GM19395 (cell line): Measurements from ENCODE around the gene SLC25A13.
"Not testable (repeated sequence)": the region's sequence is repeated elsewhere in the genome, so short reads cannot be mapped to it uniquely, and the experiment has no call there.

Experiments
- ATAC-seq: cut with Tn5 transposase; IDR thresholded peaks from one replicate; pipeline ENCODE4 v1.9.1; 2021; ENCODE audit warnings: mild to moderate bottlenecking, moderate library complexity; ENCODE audit not compliant: unreplicated experiment

Gene SLC25A13

DNA sequence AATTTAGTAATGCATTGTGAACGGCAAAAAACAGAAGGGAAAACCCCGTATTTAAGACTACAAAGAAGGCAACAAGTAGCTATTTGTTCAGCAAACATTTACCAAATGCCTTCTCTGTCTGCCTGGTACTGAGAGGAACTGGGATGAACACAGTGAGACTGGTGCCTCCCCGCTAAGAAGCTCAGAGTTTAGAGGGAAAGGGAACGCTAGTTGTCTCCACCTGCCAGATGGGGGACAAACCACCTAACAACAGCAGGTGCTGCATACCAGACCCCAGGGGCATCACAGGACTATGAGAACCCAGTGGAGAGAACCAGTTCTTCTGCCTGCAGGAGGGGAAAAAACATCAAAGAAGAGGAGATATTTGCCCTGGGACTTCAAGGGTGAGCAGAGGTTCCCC lies 147.1 kb downstream of the SLC25A13 start:
- ATAC-seq, result no peak

DNA sequence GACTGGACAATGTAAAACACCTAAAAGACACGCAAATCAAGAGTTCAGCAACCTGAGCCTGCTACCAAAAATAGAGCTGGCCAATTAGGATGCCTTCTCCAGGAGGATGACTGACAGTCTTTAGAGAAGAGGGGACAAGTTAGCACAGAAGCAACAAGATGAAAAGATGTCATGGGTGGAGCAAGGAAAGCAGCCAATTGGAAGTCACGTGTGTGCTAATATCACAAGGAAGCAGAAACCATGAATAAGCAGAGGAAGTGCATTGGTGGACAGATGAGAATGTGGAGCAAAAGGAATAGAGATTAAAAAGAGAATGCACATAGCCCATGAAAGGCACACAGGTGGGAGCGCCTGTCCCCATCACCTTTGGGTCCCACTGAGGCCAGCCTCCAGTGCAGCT lies 148.1 kb downstream of the SLC25A13 start:
- ATAC-seq, result no peak

DNA sequence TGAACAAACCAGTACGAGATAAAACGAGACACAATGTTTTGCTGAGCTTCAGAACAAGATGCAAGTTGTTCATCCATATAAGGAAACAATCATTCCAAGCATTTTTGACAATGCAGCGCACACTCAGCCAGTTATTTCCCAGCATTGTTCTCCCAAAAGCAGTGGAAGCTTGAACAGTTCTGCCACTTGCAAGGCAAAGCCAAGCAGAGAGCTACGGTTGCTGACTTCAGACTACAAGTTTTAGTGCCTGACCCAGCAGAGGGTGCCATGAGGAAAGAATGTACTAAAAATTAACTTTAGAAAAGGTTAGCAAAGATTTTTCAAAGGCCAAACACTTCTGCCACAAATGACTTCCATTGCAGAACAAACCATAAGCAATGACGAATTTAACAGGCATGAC lies 152.5 kb downstream of the SLC25A13 start:
- ATAC-seq, result no peak

DNA sequence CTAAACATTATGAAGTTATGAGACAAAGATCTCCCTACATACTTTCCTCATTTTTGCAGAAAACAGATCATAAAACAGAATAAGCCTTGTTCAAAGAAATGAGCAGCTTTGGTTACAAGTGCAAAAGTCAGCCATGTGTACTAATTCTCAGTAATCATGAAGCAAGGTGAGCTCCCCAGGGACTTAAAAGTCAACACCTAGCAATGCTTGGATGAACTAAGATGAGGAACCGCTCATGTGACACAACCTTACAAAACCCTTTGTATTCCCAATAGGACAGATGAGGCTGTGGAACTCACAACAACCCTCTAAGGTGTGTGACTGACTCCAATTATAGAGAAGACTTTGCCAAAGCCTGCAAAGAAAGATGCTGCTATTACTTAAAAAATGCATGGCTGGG lies 154.5 kb downstream of the SLC25A13 start:
- ATAC-seq, result no peak

DNA sequence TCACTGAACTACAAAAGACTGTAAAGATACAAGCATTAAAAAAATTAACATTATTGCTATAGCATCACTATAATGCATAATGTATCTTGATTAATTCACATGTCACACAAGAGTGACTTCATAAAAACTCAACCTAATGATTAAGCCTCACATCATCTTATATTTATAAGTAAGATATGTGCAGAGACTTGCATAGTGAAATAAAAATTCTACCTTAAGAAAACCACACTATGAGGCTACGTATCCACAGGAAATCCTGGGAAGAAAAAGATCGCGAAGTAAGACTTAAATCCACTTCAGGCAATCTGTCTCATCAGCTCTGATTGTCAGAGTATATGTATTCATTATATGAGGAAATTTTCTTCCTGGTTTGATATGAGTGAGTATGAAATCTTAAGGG lies 160.0 kb downstream of the SLC25A13 start:
- ATAC-seq, result no peak

DNA sequence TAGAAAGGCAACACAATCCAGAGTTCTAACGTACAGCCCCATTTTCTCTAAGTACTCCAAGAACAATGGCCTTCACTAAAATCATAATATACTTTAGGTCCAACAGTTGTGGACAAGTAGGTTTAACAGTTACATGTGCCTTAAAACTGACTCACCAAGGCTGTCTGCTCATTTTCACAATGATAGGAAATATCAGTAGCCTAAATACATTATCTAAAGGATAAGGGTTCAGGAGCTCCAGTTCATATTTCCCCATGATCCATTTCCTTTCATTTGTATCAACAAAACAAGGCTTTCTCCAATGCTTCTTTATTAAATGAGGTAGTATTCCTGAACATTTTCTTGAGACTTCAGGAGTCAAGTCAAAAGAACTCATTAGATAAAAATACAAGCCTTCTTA lies 164.0 kb downstream of the SLC25A13 start:
- ATAC-seq, result no peak

DNA sequence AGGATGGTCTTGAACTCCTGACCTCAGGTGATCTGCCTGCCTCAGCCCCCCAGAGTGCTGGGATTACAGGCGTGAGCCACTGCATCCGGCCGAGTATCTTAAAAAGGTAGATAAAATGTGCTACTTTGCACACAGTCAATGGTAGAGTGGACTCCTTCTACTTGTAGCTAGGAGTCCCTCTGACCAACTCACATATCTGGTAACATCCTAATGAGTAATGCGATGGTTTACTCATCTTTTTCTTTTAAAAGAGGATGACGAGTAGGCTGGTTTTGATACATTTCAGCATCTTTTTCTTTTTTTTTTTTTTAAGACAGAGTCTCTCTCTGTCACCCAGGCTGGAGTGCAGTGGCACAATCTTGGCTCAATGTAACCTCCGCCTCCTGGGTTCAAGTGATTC lies 167.4 kb downstream of the SLC25A13 start:
- not testable (repeated sequence) for ATAC-seq

DNA sequence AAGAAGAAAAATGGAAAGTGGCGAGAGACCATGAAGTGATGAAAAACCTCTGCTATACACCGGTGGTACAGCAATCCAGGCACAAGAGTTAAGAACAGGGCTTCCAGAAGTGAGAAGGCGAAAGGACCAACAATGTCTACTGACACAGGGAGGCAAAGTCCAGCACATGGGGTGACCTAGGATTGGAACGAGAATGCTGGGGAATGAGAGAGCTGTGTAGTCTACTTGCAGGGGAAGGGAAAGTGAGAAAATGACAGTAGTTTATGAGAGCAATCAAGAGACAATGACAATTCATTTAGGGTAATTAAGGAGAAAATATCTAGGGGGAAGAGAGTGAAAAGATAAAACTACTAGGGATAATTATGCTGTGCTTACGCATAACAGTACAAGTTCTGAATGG lies 169.2 kb downstream of the SLC25A13 start:
- ATAC-seq, result no peak

DNA sequence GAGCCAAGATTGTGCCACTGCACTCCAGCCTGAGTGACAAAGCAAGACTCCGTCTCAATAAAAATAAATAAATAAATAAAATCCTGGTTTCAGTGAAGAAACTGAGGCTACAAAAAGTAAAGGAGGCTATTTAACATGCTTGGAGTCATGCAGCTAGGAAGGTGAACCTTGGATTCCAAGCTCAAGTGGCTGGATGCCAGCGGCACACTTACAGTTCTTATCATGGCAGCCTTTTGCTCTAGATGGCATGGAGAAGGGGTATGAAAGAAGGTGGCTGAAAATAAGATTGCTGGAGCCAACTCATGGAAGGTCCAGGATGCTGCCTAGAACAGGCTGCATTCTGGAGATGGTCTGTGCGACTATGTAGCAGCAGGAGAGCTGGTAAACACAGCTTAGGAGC lies 170.0 kb downstream of the SLC25A13 start:
- ATAC-seq, result no peak

DNA sequence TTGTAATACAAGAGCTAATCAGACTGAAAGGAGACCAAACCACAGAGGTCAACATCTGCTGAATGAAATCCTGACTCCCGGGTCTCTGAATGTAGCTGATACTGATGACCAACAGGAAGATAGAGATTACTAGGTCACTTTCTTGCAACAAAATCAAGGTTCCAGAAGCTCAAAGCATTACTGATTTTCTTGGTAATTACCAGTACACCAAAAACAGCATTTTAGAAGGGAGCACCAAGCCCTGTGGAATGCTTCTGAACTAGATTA lies 177.7 kb downstream of the SLC25A13 start:
- no peak for ATAC-seq

DNA sequence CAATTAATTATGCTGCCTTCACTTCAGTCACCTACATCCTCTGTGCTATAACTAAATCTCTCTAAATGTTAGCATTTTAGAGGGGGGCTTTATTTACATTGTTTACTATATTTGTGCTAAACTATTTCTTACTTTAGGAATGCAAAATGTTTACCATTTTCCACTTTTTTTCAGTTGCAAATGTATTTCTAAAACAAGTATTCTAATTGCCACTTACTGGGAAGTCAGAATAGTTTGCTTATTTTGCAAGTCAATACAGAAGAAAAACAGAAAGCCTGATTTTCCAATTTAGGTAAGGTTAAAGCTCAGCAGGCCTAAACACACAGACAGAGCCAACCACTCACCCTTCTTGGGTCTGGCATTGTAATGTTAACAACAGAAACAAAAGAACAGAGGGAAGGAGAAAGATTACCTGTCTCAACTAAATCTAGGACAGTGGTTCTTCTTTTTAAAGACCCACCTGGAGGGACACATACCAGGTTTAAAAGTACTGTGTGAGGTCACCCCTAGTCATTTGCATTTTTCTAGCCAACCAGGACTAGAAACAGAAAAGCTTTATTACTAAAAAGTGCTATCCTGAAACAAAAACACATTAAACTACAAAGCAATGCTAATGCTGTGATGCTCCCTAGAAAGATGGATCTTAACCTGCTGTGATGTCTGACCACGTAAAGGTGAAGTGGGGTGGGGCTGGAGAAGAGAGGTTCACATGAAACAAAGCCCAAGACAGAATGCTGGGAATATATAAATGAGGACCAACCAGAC lies 178.2 kb downstream of the SLC25A13 start:
- no peak for ATAC-seq

DNA sequence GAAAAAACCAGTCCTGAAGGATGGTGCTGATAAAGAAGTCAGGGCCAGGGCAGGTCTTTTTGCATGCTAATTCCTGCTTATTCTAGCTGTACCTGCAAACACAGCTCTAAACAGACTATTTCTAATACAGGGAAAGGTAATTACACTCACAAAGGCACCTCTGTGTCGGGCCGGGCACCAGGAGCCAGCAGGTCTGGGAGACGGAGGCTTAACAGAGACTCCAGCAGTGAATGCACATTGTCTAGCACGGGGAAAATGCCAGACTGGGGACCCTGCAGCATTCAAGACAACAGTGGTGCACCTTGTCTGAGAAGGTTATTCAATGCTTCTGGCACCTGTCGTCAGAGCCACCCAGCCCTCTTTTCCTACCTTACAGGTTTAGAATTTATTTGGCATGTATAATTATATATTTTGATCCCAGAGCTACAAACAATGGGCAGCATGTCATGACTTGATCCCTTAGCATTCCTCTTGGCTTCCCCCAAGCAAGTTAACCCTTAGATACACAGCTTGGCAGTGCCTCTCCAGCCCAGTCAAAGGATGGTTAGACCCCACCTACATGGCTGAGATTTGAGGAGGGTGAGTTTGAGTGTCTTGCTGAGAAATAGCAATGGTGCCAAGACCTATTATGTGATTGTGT lies 185.2 kb downstream of the SLC25A13 start:
- no peak for ATAC-seq

DNA sequence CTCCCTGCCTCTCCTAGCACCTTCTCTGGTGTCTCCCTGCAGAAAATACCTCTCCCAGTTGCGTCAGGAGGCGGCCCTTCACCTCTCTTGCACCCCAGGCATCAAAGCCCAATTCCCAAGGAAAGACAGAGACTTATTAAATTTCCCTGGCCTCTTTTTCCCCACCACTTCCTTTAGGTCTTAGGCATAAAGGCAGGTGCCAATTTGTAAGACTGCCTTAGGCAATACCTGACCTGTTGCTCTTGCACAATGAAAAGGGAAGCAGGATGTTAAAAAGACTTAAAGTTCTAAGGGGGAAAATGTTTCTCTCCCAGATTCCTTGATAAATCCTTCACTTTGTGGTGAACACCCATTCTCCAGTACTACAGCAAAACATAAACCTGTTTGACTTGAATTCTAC lies 186.7 kb downstream of the SLC25A13 start:
- no peak for ATAC-seq

DNA sequence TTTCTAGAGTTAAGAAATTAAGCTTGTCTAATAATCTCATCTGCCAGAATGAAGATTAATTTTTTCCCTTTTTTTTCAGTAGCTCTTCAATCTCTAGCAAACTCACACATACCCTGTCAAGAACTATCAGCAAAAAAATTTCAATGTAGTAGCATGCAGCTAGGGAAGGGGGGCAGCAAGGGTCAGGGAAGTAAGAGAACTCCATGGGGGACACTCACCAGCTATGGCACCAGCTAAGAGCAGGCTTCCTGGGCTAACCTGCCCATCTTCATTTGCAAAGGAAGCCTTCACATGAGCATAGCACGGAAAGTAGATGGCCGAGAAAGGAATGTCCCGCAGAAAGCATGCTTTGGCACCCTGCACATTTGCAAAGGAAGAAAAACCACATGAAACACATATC lies 190.4 kb downstream of the SLC25A13 start:
- ATAC-seq, result no peak

DNA sequence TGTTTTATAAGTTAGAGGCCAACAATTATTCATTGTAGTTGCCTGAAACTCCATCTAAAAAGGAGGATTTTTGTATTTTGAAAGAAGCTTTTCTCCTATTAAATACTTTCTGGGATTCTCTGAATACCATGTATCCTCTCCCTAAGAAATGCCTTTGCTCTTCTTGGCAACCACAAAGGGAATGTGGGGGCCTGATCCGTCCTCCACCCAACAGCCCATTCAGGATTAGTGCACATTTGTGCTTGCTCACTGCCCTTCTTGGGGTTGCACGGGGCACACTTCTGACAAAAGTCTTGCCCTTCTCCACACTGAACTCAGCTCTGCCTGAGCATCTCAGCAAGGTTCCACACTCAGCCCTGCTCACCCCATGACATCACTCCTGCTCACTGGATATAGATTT lies 194.2 kb downstream of the SLC25A13 start:
- ATAC-seq, result no peak

DNA sequence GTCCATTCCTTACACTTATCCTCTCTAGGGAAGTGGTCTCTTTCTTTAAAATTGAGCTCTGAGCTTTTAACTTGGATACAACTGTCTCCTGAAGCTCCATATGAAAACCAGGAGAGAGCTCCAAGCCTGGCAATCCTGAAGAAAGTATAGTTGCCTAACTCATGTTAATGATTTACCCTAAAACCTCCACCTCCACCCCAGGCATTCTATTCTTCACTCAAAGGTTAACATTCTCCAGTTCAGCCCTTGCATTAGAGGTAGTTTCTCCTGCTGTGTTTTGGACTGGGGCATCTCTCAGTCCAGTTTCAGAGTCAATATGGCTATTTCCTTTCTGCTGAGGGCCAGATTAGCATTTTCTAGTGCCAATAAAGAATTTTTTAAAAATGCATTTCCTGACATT lies 195.5 kb downstream of the SLC25A13 start:
- ATAC-seq, result no peak

DNA sequence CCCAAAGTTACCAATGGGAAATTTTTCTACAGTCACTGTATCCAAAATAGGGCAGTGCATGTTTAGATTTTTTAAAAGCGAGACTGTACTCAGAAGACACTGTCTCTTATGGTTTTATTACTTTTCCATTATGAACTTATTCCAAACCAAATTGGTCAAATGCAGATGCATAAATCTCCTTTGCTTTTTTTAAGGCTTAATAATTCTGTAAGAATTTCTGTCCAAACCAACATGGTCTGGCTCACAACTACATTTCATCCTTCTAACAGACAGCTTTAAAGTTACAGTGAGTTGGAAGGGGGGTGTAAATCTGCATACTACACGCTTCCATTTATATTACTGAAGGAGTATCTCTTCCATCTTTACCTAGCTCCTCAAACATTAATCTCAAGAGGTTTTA lies 199.2 kb downstream of the SLC25A13 start:
- ATAC-seq, result no peak

DNA sequence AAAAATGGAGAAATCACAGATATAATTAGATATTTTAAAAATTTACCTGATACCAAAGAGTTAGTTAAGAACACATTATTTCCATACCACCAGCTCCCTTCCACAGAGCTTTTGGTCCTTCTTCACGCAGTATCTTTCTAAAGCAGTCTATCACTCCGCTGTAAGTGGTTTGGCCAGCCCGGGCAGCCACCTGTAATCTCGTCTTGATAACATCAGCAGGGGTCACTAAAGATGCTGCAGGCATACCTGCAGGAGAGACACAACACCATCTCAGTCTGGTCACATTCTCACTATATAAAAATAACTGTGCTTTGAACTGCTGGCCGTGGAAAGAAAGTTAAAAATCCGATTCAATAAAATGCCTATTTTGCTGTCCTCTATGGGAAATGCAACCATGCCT lies 200.1 kb downstream of the SLC25A13 start:
- ATAC-seq, result no peak

DNA sequence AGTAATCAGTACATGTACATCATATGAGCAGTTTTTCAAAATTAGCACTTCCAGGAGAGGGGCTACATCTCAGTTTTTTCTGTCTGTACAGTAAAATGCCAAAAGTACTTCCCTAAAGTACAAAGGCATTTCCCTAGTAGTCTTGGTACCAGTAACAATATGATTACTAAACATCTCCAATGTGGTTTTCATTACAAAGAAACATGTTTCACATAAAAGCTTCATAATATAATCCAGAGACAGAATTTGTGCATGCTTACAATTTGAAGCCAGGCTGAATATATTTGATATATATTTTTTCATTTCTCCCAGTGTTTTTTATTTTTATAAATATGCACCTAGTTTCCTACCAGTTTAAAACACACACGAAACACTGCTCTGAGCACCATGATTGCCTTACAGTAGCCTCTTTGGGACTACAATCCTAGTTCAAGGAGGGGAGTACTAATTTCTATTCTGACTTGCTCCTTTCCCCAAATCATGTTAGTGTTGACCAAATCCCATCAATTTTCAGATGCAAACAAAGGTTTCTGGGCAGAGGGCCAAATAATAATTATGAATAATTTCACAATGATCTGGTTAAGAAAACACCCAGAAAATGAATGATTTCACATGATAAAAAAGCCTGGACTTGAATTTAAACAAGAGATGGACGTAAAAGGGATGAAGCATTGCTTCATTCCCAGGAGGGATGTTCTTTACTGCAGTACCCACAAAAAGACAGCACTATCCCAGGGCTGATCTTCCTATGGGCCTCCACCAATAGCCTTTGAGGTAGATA lies 201.3 kb downstream of the SLC25A13 start:
- no peak for ATAC-seq

DNA sequence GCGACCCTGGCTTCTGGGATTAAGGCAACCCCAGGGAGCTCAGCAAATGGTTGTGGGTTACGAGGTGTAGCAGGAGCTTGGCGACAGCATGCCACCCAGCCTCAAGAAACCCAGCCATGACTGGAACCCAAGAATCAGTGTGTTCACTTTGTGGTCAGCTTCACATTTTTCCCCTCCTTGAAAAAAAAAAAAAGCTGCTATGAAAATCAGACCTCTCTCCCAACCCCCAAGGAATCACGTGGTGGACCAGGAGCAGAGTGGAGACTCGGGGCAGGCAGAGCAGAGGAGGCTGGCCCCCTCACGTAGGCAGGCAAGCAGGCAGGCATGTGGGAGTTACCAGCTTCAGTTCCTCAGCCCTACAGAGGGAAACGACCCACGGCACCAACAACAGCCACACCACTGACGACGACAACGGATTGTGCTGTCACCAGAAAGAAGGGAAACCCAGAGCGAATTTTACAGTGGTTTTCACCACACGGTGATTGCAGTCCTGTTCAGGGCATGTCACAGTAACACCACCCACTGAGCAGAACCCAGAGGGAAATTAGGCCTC lies 203.4 kb downstream of the SLC25A13 start:
- ATAC-seq, result no peak

DNA sequence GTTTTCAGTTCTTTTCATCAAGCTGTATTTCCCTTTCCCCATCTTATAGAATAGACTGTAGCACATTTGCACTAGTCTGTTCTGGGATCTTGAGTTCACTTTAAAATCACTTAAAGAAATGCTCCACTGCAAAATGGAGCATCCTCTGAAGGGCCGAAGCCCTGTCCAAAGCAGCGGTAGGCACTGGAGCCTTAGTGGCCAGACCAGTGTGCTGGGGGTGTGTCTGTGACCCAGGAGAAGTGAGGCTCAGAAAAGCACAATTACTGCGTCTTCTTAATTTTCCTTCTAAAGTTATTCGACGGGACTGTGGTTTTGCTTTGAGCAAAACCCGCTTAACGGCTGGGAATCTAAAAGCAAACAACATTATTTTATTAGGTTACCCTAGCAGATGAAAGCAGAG lies 205.7 kb downstream of the SLC25A13 start:
- no peak for ATAC-seq

DNA sequence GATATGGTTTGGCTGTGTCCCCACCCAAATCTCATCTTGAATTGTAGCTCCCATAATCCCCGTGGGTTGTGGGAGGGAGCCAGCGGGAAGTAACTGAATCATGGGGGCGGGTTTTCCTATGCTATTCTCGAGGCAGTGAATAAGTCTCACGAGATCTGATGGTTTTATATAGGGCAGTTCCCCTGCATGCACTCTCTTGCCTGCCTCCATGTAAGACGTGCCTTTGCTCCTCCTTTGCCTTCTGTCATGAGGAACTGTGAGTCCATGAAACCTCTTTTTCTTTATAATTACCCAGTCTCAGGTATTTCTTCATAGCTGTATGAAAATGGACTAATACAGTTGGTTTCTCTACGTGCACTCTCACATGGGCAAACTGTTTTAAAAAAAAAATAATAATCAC lies 207.7 kb downstream of the SLC25A13 start:
- ATAC-seq, result no peak
